ENCODE results near the gene CPEB1. TPM values are rescaled to one million over a fixed set of nuclear protein-coding genes. Genes with fewer than 3 reads are reported as not detected.

The CPEB1 gene
- total and polyA plus RNA-seq, 2 experiments from 2014 or later, result 4.1 to 9.4 TPM

- TF ChIP-seq EZH2 (IDR thresholded peaks at IDR 0.05; ENCODE audit: low read depth, unreplicated experiment), result no peak
- no peak for TF ChIP-seq ZNF331 (CRISPR knock-in tag; IDR thresholded peaks at IDR 0.05; ENCODE audit: low read depth)
- TF ChIP-seq EZH2phosphoT487 (IDR thresholded peaks at IDR 0.05; ENCODE audit: unreplicated experiment), result no peak
- TF ChIP-seq ZNF114 (CRISPR knock-in tag; IDR thresholded peaks at IDR 0.05), result no peak
- no peak for TF ChIP-seq NANOG (IDR thresholded peaks at IDR 0.05; ENCODE audit: borderline replicate concordance)
- TF ChIP-seq STAT1 (IDR thresholded peaks at IDR 0.05; ENCODE audit: unreplicated experiment), result no peak
- no peak for TF ChIP-seq POLR2AphosphoS5 (IDR thresholded peaks at IDR 0.05; ENCODE audit: low read depth)
- no peak for TF ChIP-seq CREB1 (CRISPR knock-in tag; IDR thresholded peaks at IDR 0.05; ENCODE audit: low read depth)
These were observed 76.2 kb downstream of the CPEB1 start (continued) for GRCh38 chr15:82570721-82571508.

- Histone ChIP-seq H3K9me2 (ENCODE audit: insufficient read depth) (no peaks in the 10 kb centered on the region), H3K4me3 (no peak overlapping the region), H4K20me1 (replicated peaks; ENCODE audit: insufficient read depth) (no peaks in the 10 kb centered on the region), H3K27ac (ENCODE audit: low read depth) (no peak overlapping the region), H2AFZ (no peak overlapping the region), H3F3A (replicated peaks; ENCODE audit: low read depth) (no peaks in the 10 kb centered on the region), H3K4me2 (no peak overlapping the region), H3K27me3 (ENCODE audit: insufficient read depth) (no peaks in the 10 kb centered on the region), H3K36me3 (ENCODE audit: insufficient read depth) (no peaks in the 10 kb centered on the region), H3K79me2 (replicated peaks; ENCODE audit: insufficient read depth) (no peaks in the 10 kb centered on the region), H3K4me1 (ENCODE audit: insufficient read depth) (peaks cover 28% of the 10 kb centered on the region)
- H3K9me3 Mint-ChIP-seq, result no peaks in the 10 kb centered on the region
- no peak for ATAC-seq
- H3K4me3 Mint-ChIP-seq, result no peak overlapping the region
- DNase-seq (ENCODE audit: low spot score), result no peak
- H3K4me1 Mint-ChIP-seq, result peaks cover 31% of the 10 kb centered on the region
- peaks cover 2% of the 10 kb centered on the region for H3K27me3 Mint-ChIP-seq (ENCODE audit: insufficient read depth, low read depth, poor library complexity)
- no peak overlapping the region for H3K27ac Mint-ChIP-seq
- no peaks in the 10 kb centered on the region for H3K36me3 Mint-ChIP-seq (ENCODE audit: low read depth)
- TF ChIP-seq ETS1 (IDR thresholded peaks at IDR 0.05) (no peak), STAT1 (IDR thresholded peaks at IDR 0.05; ENCODE audit: unreplicated experiment) (no peak), CREB1 (CRISPR knock-in tag; IDR thresholded peaks at IDR 0.05; ENCODE audit: low read depth) (no peak), REST (IDR thresholded peaks at IDR 0.05; ENCODE audit: unreplicated experiment) (no peak), NANOG (IDR thresholded peaks at IDR 0.05; ENCODE audit: borderline replicate concordance) (no peak), EZH2 (IDR thresholded peaks at IDR 0.05; ENCODE audit: low read depth, unreplicated experiment) (no peak), POLR2AphosphoS5 (IDR thresholded peaks at IDR 0.05; ENCODE audit: low read depth) (no peak), JUNB (IDR thresholded peaks at IDR 0.05; ENCODE audit: unreplicated experiment) (no peak), EZH2phosphoT487 (IDR thresholded peaks at IDR 0.05; ENCODE audit: unreplicated experiment) (no peak), ZNF462 (CRISPR knock-in tag; IDR thresholded peaks at IDR 0.05) (no peak)
These were observed 77.3 kb downstream of the CPEB1 start for GRCh38 chr15:82569834-82570233.
